GM21528 (cell line): Measurements from ENCODE around the gene TBC1D4.

Experiments
- ATAC-seq: cut with Tn5 transposase; IDR thresholded peaks from one replicate; pipeline ENCODE4 v1.9.1; 2021; ENCODE audit warnings: mild to moderate bottlenecking, moderate library complexity; ENCODE audit not compliant: unreplicated experiment, low FRiP score

The TBC1D4 gene

DNA sequence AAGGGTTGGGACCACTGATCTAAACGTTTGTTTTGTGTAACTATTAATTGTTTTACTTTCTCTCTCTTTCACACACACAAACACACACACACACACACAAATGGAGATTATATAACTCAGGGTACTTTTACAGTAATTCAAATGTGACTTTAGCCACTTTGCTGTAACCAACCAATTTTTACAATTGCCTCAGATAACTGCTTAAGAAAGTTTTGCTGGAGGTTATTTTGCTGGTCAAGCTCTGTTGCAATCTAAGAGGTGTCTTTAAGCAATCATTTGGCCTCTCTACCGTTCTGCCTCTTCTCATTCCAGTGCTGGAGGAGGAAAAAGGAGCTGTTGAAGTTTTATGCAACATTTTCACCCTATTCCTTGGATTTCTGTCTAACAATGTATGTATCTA, 63.0 kb downstream of the TBC1D4 start:
- no peak for ATAC-seq

DNA sequence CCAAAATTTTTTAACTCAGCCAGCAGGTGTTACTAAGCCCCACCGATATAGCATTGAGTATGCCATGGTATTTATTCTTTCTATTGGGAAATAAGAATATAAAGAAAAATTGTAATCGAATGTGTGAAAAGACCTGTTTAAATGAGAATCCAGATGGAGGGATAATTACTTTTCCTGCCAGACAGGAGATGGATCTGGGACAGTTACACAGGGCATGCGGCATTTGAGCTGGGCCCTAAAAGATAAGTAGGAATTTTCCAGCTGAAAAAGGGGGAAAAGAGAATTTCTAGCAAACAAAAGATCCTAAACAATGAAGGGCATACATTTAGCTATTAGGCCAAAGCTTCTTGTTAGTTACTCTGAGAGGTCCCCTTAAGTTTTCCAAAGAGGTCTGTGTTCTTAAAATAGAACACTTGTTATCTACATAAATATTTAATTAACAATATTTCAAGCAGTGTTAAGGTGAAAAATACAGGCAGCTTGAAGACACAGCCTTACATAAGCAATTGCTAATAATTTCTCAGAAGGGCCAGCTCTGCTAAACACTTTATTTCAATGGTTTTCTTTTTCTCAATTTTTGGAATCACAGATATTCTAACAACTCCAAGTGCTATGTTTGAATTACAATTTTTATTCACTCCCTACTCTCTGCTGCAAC, 63.7 kb downstream of the TBC1D4 start:
- ATAC-seq, result no peak

DNA sequence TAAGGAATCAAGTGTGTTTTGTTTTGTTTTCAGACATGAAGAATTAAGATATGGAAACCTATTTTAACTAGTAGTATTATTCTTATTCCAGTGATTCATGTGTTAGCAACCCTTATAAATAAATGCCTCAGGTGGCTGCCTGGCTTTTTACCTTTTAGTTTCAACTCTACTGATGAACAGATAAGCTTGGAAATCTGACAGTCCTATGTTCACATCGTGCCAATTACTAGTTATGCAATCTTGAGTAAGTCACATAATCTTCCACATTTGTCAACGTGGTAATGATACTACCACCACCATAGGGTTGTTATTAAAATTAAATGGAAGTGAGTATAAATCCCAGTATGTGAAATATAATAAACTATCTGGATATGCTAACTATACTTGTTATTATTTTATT, 64.3 kb downstream of the TBC1D4 start:
- ATAC-seq, result no peak

DNA sequence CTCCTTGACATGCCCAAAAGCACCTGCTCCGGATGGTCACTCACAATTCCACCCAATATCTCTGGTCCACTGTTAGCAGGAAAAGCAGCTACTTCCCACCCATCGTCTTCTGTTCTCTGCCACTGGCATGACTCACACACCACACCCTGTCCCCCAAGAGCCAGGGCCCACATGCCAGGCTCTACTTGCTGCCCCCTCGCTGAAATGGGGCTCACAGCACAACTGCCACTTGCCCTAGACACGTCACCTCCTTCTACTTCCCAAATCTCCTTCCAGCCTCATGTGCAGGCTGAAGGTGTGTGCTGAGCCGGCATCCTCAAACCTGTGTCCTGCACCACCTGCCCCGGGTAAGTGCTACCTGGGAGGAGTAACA, 65.0 kb downstream of the TBC1D4 start:
- ATAC-seq, result peak; percentile 11

DNA sequence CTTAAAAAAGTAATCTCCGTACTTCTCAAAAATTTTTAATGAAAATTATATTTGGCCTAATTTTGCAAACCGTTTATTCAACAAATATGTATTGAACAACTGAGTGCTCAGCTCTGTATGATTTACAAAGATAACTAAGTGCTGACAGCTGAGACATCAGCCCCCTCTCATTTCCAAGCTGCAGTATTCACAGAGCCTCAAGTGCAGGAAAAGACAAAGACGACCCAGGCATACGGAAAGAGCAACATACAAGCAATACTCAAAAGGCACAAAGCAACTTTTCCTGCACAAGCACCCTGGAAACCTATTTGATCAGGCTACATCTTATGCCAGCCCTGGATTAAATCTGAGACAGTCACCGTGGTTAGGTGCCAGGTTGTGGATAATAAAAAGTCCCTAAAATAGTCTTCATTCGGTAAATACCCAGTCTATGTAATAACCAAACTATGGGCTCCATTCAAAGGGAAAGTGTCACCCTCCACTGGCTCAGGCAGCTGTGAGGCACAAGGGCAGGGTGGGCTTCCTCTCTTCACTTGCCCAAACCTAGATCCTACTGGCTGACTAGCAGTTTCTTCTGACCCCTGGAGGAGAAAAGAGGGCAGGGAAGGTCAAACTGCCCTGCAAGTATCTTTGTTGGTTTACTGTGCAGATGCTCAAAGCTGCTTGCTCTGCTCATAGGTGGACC, 65.5 kb downstream of the TBC1D4 start:
- peak; percentile 71 for ATAC-seq

DNA sequence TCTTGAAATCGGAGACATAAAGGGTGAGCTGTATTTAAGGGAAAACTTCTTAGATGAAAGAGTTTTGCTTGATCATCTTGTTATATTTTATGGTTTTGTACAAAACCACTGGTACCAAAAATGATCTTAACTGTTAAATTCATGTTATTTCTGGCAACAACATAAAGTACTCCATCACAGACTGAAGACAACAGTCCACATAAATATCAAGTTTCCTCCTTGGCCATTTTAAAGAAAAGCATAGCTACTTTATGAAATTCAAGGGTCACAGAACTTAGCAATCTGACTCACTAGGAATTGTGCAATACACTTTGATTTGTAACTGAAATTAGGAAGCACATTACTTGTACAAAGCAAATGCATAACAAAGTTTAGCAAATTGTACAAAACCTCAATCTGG, 66.3 kb downstream of the TBC1D4 start:
- ATAC-seq, result no peak

DNA sequence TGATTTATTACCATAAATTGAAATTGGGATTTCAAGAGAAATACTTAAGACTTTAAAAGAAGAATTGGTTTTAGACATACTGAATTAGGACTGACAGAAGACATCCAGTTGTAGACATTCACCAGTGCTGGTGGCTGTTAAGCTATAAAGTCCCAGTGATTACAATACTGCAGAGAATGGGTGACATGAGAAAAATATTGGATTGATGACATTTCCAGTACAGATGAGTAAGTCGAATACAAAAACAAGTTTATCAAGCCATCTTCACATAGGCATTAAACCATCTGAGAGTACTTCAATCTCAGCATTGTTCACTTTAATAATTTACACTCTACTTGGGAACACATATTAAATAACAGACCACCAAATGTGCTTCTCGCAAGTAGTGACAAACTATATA, 66.8 kb downstream of the TBC1D4 start:
- no peak for ATAC-seq

DNA sequence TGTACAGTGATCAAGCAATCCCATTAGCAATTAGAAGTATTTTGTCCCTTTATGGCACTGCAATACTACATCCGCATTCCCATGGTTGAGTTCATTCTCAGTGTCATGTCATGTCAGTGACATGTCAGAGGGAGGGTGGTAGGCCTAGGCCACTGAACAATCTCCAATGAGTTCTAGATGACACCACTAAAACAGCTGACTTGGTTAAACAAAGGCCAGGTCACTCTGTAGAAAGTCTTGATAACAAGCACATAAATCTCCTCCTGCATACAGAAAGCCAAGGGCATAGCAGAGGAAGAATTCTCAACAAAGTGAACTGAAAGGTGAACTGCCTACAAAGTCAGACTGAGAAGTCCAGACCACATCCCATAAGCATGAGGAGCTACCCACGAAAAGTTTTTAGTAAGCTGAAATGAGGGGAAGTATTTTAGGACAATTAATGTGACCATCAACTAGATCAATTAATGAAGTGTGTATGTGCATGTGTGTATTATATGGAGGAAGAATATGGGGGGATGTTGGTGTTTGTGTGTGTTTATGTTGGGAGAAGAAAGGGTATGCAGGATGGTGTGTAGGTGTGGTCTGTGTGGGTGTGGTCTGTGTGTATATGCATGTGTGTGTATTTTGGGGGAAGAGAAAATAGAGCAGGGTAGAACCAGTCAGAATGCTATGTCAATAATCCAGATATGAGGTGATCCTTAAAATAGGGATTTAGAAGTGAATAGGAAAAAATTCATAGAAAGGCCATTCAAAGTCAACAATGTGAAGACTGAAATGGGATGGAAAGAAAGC, 67.7 kb downstream of the TBC1D4 start:
- ATAC-seq, result no peak

DNA sequence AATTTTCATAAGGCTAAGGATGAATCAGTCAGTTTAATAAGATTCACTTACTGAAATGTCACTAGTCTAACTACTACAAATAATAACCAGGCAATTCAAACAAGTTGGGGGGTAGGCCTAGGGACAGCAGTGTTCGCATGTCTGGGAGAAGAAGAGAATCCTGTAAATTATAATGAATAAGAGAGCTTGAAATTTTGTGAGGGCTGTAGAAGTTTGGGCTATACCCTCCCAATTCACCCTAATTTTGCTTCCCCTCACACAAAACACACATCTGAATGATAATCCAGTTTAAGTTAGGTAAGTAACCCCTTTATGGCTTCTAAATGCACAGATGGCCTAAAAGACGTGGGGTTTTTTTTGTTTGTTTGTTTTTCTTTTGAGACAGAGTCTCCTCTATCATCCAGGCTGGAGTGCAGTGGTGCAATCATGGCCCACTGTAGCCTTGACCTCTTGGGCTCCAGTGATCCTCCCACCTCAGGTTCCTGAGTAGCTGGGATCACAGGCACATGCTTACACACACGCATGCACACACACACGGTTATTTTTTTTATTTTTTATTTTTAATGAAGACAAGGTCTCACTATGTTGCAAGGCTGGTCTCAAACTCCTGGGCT, 69.9 kb downstream of the TBC1D4 start:
- ATAC-seq, result no peak

DNA sequence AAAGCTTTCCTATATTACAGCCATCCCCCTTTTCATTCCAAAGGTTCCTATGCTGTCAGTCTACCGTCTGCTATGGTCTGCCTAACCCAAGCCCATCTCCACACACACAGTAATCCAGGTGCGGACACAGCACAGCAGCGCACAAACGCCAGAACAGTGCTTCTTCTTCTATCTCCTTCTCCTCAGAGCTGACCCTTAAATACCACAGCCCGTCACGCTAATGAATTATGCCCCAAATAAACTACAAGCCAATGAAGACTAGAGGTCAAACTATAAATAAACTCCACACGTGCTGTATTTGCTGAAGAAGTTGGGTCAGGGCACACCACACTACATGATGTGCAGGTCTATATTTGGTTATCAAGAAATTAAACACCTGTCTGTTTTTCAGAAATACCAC, 71.8 kb downstream of the TBC1D4 start:
- no peak for ATAC-seq

DNA sequence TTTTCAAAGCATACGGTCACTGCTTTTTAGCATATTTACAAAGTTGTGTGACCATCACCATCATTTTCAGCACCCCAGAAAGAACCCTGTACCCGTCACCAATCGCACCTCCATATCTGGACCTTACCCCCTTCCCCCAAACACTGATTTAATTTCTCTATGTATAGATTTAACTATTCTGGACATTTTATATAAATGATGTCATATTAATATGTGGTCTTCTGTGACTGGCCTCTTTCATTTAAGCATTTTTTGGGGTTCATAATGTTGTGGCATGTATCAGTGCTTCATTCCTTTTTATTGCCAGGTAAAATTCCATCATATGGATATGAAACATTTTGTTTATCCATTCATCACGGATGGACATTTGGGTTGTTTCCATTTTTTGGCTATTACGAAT, 74.0 kb downstream of the TBC1D4 start:
- ATAC-seq, result no peak

DNA sequence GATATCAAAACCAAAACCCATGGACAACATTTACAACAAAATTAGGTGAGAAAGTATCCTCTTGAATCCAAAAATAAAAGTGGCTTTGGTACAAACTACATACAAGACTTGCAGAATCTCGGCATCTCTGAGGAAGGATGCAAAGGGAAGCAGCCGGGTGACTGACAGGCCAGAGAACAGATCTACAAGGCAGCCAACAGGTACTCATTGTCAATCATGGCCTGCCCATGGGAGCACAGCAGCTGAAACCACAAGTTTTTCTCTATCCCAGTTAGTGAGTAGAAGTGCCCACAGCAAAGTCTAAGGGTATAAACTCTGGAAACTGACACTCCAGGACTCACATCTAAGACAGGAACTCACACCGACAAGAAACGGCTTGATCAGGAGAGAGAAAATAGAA, 74.5 kb downstream of the TBC1D4 start:
- no peak for ATAC-seq

DNA sequence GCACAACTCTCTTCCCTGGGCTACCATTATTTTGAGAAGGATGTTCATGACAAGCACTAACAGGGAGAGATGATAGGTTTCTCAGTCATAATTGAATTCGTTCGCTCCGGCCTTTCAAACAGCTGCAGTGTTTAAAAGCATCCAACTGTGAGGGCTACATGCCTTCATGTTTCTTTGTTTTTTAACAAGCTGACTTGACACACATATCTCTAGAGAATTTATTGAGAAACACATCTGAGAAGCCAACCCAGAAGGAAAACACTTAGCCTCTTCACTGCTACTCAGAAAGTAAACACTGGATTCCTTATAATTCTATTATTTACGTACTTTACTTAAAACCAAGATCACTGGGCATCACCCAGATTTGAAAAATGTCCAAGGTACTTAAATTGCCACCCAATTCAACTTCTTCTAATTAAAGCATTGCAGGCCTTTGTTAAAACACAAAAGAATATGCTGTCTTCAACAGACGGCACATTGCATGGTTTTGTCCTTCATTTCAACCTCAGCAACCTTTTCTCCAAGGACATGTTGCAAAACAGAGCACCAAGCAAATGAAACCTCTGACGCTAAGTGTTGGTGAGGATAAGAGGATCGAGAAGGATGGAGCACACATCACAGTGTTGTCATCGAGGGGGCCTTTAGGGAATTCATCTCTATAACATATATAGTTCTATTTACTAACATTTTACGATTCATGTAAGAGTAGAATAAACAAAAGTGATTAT, 75.8 kb downstream of the TBC1D4 start:
- no peak for ATAC-seq

DNA sequence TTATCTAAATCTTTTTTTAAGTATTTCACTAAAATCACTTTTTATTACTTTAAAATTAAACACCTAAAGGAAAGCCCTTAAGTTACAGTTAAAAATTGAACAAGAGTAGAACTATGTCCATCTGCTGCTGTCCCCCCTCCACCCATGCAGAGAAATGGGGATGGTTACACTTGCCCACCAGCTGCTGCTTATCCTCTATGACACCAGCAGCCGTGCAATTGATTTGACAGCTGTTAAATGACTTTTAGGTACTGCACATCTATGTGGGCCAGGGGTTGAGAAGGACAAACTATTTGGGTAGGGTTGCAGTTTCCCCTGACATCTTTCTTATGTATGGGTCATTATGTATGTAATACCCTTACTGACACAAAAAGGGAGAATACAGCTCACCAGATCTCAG, 77.2 kb downstream of the TBC1D4 start:
- ATAC-seq, result no peak

DNA sequence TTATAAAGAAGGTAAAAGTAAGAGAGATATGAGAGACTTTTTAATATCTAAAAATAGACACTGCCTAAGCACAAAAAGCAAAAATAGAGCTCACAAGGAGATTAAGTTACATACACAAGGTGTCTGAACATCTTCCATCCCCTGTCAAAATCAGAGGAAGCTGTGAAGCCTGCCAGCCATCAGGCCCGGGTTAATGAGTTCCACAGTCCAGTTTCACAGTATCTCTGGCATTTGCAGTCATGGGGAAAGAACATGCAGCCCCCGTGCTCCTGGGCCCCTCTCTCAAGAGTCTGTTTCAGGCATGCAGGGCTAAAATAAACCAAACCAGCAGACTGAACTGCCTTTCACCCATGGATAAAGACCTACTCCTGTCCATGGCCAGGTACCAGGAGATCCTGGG, 79.2 kb downstream of the TBC1D4 start:
- no peak for ATAC-seq

DNA sequence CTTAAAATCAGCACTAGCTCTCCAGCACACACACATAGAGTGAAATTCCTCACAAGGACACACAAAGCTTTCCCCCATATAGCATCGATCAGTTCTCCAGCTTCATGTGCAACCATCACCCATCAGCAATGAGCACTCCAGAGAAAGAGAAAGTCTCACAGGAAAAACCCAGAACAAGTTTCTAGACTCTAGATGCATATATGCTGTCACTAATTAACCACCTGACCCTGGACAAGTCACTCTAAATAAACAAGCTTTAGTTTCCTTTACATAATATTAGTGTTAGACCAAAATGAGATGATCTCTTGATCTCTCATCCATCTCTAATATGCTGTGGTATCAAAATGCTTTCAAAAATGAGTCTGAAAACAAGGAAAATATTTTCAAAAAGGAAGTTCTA, 81.2 kb downstream of the TBC1D4 start:
- no peak for ATAC-seq

DNA sequence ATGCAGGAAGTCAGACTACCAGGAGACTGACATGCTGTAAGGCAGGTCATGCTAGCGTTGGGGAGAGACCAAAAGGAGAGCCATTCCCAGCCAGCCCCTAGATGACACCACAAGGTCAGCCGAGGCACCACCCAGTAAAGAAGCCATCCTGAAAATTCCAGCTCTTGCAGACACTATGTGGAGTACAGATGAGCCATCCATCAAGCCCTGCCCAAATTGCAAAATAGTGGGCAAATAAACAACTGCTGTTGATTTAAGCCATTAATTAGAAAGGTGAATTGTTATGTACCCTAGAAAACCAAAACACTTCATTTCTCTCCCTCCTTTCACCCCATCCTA, 82.1 kb downstream of the TBC1D4 start:
- no peak for ATAC-seq

DNA sequence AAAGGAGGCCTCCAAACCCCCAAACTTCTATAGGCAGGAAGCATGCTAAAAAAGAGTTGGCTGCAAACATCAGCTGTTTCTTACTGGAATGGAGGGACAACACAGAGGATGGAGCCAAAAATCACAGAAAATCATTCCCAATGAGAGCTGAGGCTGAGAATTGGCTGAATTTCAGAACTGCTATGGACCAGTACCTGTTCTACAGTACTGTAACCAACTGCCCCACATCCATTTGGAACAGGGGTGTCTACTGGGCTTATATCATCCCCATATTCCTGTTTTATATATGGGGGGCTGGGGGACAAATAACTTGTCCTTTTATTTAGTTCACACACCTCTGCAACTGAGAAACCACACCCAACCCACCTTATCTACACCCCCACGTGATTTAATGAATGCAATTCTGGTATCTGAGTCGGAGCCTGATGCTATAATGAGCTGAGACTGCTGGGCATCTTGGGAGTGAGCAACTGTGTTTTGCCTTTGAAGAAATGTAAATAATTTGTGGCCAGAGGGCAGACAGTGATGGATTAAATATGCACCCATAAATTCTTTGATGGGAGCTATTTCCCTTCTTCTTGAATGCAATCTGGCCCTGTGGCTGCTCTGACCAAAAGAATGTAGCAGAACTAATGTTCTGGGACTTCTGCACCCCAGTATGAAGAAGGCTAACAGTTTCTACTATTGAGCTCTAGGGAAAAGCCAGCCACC, 82.6 kb downstream of the TBC1D4 start:
- ATAC-seq, result no peak

DNA sequence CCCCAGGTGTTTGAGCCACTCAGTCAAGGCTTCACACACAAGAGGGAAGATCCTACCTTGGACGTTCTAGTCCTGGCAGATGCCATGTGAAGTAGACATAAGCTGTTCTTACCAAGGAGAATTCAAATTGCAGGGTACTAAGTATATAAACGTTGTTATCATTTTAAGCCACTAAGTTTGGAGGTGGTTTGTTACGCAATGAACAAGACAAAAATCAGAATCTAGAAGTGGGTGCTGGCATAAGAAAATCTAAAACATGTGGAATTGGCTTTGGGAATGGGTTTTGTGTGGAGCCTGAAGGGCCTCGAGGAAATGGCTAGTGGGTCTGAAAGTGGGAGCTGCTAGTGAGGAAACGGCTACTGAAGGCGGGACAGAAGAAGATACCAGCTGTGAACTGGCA, 83.9 kb downstream of the TBC1D4 start:
- no peak for ATAC-seq

DNA sequence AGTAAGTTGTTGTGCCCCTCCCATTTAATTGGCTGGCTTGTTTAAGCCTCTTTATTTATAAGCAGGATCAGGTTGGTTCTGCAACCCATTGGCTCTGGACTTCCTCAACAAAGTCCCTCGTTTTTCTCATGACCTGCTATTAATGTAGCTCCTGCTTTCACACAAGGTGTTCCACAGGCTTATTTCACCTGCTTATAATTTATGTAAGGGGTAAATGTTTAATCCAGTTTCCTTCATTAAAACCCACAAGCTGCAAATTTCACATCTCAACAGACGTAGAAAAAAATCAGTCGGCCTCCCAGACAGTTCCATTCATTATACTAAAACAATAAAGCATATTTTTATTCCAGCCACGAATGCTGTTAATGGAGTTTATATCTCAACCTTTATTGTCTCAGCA, 86.1 kb downstream of the TBC1D4 start:
- no peak for ATAC-seq
